ENCODE results near the gene TNRC6C. TPM values are rescaled to one million over a fixed set of nuclear protein-coding genes. Genes with fewer than 3 reads are reported as not detected.
A peak's percentile ranks its signal among the peaks of the same experiment; 100 is the strongest.

Gene TNRC6C
- total and polyA plus RNA-seq, 2 experiments from 2014 or later: 4.2 to 5.6 TPM

GRCh38 chr17:78127888-78128550 lies 169.5 kb downstream of the TNRC6C start:
- Histone ChIP-seq H2AFZ (peak overlapping the region; percentile 93), H3K4me3 (peak overlapping the region; percentile 95), H3K79me2 (peaks cover 3% of the 10 kb centered on the region), H4K20me1 (ENCODE audit: insufficient read depth, poor library complexity, severe bottlenecking) (no peaks in the 10 kb centered on the region), H3K9me3 (ENCODE audit: low read depth) (no peaks in the 10 kb centered on the region), H3K4me2 (peak overlapping the region; percentile 100), H3K4me1 (ENCODE audit: insufficient read depth) (peaks cover 23% of the 10 kb centered on the region), H3K27me3 (peaks cover 11% of the 10 kb centered on the region), H3K36me3 (replicated peaks; ENCODE audit: insufficient read depth, low read depth) (no peaks in the 10 kb centered on the region), H3K9me2 (replicated peaks; ENCODE audit: insufficient read depth) (no peaks in the 10 kb centered on the region), H3K27ac (peak overlapping the region; percentile 93)
- peak; percentile 72 for DNase-seq (ENCODE audit: low spot score)
- 2% methylated on average over 22 of the region's 39 CpGs for WGBS (ENCODE audit: low lambda C conversion rate, missing lambda C conversion rate)
- TF ChIP-seq EZH2phosphoT487 (IDR thresholded peaks at IDR 0.05; ENCODE audit: low read depth, severe bottlenecking, unreplicated experiment) (no peak), EZH2 (IDR thresholded peaks at IDR 0.05; ENCODE audit: borderline replicate concordance) (no peak), CTCF (IDR thresholded peaks at IDR 0.05; ENCODE audit: poor library complexity) (no peak)

- Histone ChIP-seq H3K27me3 (peaks cover 11% of the 10 kb centered on the region), H3K4me3 (peak within 1 kb of the TSS; percentile 95), H2AFZ (peak within 1 kb of the TSS; percentile 93), H3K9me3 (ENCODE audit: low read depth) (no peaks in the 10 kb centered on the region), H3K9me2 (replicated peaks; ENCODE audit: insufficient read depth) (no peaks in the 10 kb centered on the region), H3K79me2 (peaks cover 3% of the 10 kb centered on the region), H3K4me1 (ENCODE audit: insufficient read depth) (peaks cover 23% of the 10 kb centered on the region), H3K36me3 (replicated peaks; ENCODE audit: insufficient read depth, low read depth) (no peaks in the 10 kb centered on the region), H3K27ac (peak within 1 kb of the TSS; percentile 93), H4K20me1 (ENCODE audit: insufficient read depth, poor library complexity, severe bottlenecking) (no peaks in the 10 kb centered on the region), H3K4me2 (peak within 1 kb of the TSS; percentile 100)
- TF ChIP-seq CTCF (IDR thresholded peaks at IDR 0.05; ENCODE audit: poor library complexity): no peak
- TF ChIP-seq EZH2 (IDR thresholded peaks at IDR 0.05; ENCODE audit: borderline replicate concordance): no peak
- TF ChIP-seq EZH2phosphoT487 (IDR thresholded peaks at IDR 0.05; ENCODE audit: low read depth, severe bottlenecking, unreplicated experiment): no peak
- peak; percentile 81 for DNase-seq (ENCODE audit: low spot score)
- 3% methylated on average over 27 of the region's 54 CpGs for WGBS (ENCODE audit: low lambda C conversion rate, missing lambda C conversion rate)
These were observed 170.2 kb downstream of the TNRC6C start, which contains the start of gene TMC6 for GRCh38 chr17:78128551-78129350. Gene TMC6, minus strand, starts transcription at chr17:78128755. Its CDS starts 1,923 bp downstream, at chr17:78126832.

GRCh38 chr17:78129351-78130089 lies 171.0 kb downstream of the TNRC6C start:
- Histone ChIP-seq H2AFZ (no peak overlapping the region), H3K9me2 (replicated peaks; ENCODE audit: insufficient read depth) (no peaks in the 10 kb centered on the region), H3K4me1 (ENCODE audit: insufficient read depth) (peaks cover 23% of the 10 kb centered on the region), H3K4me3 (no peak overlapping the region), H3K36me3 (replicated peaks; ENCODE audit: insufficient read depth, low read depth) (no peaks in the 10 kb centered on the region), H4K20me1 (ENCODE audit: insufficient read depth, poor library complexity, severe bottlenecking) (no peaks in the 10 kb centered on the region), H3K9me3 (ENCODE audit: low read depth) (no peaks in the 10 kb centered on the region), H3K27me3 (peaks cover 11% of the 10 kb centered on the region), H3K79me2 (peaks cover 3% of the 10 kb centered on the region), H3K27ac (peak overlapping the region; percentile 52), H3K4me2 (peak overlapping the region; percentile 100)
- TF ChIP-seq CTCF (IDR thresholded peaks at IDR 0.05; ENCODE audit: poor library complexity) (no peak), EZH2phosphoT487 (IDR thresholded peaks at IDR 0.05; ENCODE audit: low read depth, severe bottlenecking, unreplicated experiment) (no peak), EZH2 (IDR thresholded peaks at IDR 0.05; ENCODE audit: borderline replicate concordance) (no peak)
- 94% methylated on average over 4 of the region's 4 CpGs for WGBS (ENCODE audit: low lambda C conversion rate, missing lambda C conversion rate)
- no peak for DNase-seq (ENCODE audit: low spot score)

Measured in hepatocyte (in vitro differentiated cells).